K562 (cell line): ENCODE data around the gene ST6GAL1. TPM values are rescaled to one million over a fixed set of nuclear protein-coding genes. Genes with fewer than 3 reads are reported as not detected.

ENCODE experiments used
- CBFA2T2 ChIP-seq: fragments of 450-650 bp; conservative IDR thresholded peaks from 2 replicates; pipeline ENCODE4 v1.6.1; 2017; ENCODE audit warnings: mild to moderate bottlenecking
- HDAC1 ChIP-seq, 2 experiments: fragments of 450-650 bp; IDR thresholded peaks; 2 replicates each; pipeline ENCODE4 v1.6.1; 2016 to 2017; ENCODE audit warnings: inconsistent platforms in 1 of 2, mild to moderate bottlenecking in 1 of 2, moderate library complexity in 1 of 2
- RBBP5 ChIP-seq: fragments of 200-600 bp; sonication (generic); IDR thresholded peaks from 2 replicates; pipeline ENCODE4 v1.6.1; 2012; ENCODE audit warnings: borderline replicate concordance, mild to moderate bottlenecking, low read length, control low read depth, inconsistent platforms; ENCODE audit not compliant: insufficient read depth, poor library complexity, severe bottlenecking
- UBTF ChIP-seq, 2 experiments: IDR thresholded peaks; 2 replicates each; pipeline ENCODE4 v1.6.1; 2012; ENCODE audit warnings: improper control_type of control experiment in 2 of 2, low read depth in 2 of 2, low read length in 2 of 2, borderline replicate concordance in 1 of 2
- polyA plus RNA-seq, 8 experiments: library from polyadenylated mRNA; depleted of rRNA in 4 of 8; stranded (reverse) in 5 of 8; unstranded in 3 of 8; fragments of >200 nt; fragmentation: Nextera tagmentation in 2 of 8; fragmentation: Illumina TruSeq in 1 of 8; extraction: Ambion mirVana in 2 of 8; extraction: Trizol in 1 of 8; gene quantifications; 2 replicates each; pipeline versions ENCODE4 v1.2.1 to v1.2.3, GENCODE V29; 2011 to 2014; ENCODE audit warnings: inconsistent platforms in 1 of 8, missing spikeins in 1 of 8
- total RNA-seq, 7 experiments: library from RNA; depleted of rRNA in 6 of 7; stranded (reverse); fragments of >200 nt in 6 of 7; fragmentation: Illumina TruSeq in 2 of 7; extraction: Trizol in 2 of 7; gene quantifications; 2 replicates each; pipeline versions ENCODE4 v1.2.1 to v1.2.3, GENCODE V29; 2011 to 2021; ENCODE audit warnings: low replicate concordance in 1 of 7
- TF ChIP-seq, protein P1 (sequence below): fragments of 450-650 bp; IDR thresholded peaks from 2 replicates; pipeline ENCODE4 v1.6.1; 2016; ENCODE audit warnings: borderline replicate concordance
- TF ChIP-seq, protein P2 (sequence below), 2 experiments: fragments of 450-650 bp; IDR thresholded peaks; 2 replicates each; pipeline ENCODE4 v1.6.1; 2018; ENCODE audit warnings: mild to moderate bottlenecking in 2 of 2, low read depth in 1 of 2; ENCODE audit not compliant: partially characterized antibody in 2 of 2
- TF ChIP-seq, protein P3 (sequence below): fragments of 200-800 bp; sonication (Bioruptor generic); IDR thresholded peaks from 2 replicates; pipeline ENCODE4 v1.6.1; 2016; ENCODE audit warnings: missing genetic modification characterization, missing compliant biosample characterization
- TF ChIP-seq, protein P4 (sequence below): sonication (generic); formaldehyde crosslinking; IDR thresholded peaks from 2 replicates; pipeline ENCODE4 v1.4.0; 2020; ENCODE audit warnings: mild to moderate bottlenecking, missing genetic modification reagents

Gene ST6GAL1
- total and polyA plus RNA-seq, 9 of the 15 experiments (the other 6 are each of a cell fraction or from before 2014, with no cell fraction given) = 31.9 to 145 (median 71.0) TPM

GRCh38 chr3:186931532-186932280 lies 1.4 kb downstream of the ST6GAL1 start (continued):
- TF ChIP-seq, protein P1, sequence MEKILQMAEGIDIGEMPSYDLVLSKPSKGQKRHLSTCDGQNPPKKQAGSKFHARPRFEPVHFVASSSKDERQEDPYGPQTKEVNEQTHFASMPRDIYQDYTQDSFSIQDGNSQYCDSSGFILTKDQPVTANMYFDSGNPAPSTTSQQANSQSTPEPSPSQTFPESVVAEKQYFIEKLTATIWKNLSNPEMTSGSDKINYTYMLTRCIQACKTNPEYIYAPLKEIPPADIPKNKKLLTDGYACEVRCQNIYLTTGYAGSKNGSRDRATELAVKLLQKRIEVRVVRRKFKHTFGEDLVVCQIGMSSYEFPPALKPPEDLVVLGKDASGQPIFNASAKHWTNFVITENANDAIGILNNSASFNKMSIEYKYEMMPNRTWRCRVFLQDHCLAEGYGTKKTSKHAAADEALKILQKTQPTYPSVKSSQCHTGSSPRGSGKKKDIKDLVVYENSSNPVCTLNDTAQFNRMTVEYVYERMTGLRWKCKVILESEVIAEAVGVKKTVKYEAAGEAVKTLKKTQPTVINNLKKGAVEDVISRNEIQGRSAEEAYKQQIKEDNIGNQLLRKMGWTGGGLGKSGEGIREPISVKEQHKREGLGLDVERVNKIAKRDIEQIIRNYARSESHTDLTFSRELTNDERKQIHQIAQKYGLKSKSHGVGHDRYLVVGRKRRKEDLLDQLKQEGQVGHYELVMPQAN = no peak
- TF ChIP-seq HDAC1 (IDR thresholded peaks at IDR 0.05) (peak in 1 of 2 experiments; percentile 33; a peak in 1 of 4 replicates), UBTF (IDR thresholded peaks at IDR 0.05; ENCODE audit: borderline replicate concordance in 1 of 2, low read depth in 2 of 2, low read length in 2 of 2) (peak in 1 of 2 experiments; percentile 73; a peak in 2 of 4 replicates), CBFA2T2 (0 out of 2 replicates have a peak, but pooled peaks have one; percentile 15), RBBP5 (peak; percentile 63)
- TF ChIP-seq, protein P2, sequence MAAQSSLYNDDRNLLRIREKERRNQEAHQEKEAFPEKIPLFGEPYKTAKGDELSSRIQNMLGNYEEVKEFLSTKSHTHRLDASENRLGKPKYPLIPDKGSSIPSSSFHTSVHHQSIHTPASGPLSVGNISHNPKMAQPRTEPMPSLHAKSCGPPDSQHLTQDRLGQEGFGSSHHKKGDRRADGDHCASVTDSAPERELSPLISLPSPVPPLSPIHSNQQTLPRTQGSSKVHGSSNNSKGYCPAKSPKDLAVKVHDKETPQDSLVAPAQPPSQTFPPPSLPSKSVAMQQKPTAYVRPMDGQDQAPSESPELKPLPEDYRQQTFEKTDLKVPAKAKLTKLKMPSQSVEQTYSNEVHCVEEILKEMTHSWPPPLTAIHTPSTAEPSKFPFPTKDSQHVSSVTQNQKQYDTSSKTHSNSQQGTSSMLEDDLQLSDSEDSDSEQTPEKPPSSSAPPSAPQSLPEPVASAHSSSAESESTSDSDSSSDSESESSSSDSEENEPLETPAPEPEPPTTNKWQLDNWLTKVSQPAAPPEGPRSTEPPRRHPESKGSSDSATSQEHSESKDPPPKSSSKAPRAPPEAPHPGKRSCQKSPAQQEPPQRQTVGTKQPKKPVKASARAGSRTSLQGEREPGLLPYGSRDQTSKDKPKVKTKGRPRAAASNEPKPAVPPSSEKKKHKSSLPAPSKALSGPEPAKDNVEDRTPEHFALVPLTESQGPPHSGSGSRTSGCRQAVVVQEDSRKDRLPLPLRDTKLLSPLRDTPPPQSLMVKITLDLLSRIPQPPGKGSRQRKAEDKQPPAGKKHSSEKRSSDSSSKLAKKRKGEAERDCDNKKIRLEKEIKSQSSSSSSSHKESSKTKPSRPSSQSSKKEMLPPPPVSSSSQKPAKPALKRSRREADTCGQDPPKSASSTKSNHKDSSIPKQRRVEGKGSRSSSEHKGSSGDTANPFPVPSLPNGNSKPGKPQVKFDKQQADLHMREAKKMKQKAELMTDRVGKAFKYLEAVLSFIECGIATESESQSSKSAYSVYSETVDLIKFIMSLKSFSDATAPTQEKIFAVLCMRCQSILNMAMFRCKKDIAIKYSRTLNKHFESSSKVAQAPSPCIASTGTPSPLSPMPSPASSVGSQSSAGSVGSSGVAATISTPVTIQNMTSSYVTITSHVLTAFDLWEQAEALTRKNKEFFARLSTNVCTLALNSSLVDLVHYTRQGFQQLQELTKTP (IDR thresholded peaks at IDR 0.05; ENCODE audit: low read depth in 1 of 2, partially characterized antibody in 2 of 2) = peak in 1 of 2 experiments; percentile 60
- TF ChIP-seq, protein P3, sequence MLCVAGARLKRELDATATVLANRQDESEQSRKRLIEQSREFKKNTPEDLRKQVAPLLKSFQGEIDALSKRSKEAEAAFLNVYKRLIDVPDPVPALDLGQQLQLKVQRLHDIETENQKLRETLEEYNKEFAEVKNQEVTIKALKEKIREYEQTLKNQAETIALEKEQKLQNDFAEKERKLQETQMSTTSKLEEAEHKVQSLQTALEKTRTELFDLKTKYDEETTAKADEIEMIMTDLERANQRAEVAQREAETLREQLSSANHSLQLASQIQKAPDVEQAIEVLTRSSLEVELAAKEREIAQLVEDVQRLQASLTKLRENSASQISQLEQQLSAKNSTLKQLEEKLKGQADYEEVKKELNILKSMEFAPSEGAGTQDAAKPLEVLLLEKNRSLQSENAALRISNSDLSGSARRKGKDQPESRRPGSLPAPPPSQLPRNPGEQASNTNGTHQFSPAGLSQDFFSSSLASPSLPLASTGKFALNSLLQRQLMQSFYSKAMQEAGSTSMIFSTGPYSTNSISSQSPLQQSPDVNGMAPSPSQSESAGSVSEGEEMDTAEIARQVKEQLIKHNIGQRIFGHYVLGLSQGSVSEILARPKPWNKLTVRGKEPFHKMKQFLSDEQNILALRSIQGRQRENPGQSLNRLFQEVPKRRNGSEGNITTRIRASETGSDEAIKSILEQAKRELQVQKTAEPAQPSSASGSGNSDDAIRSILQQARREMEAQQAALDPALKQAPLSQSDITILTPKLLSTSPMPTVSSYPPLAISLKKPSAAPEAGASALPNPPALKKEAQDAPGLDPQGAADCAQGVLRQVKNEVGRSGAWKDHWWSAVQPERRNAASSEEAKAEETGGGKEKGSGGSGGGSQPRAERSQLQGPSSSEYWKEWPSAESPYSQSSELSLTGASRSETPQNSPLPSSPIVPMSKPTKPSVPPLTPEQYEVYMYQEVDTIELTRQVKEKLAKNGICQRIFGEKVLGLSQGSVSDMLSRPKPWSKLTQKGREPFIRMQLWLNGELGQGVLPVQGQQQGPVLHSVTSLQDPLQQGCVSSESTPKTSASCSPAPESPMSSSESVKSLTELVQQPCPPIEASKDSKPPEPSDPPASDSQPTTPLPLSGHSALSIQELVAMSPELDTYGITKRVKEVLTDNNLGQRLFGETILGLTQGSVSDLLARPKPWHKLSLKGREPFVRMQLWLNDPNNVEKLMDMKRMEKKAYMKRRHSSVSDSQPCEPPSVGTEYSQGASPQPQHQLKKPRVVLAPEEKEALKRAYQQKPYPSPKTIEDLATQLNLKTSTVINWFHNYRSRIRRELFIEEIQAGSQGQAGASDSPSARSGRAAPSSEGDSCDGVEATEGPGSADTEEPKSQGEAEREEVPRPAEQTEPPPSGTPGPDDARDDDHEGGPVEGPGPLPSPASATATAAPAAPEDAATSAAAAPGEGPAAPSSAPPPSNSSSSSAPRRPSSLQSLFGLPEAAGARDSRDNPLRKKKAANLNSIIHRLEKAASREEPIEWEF (CRISPR knock-in tag) = no peak
- TF ChIP-seq, protein P4, sequence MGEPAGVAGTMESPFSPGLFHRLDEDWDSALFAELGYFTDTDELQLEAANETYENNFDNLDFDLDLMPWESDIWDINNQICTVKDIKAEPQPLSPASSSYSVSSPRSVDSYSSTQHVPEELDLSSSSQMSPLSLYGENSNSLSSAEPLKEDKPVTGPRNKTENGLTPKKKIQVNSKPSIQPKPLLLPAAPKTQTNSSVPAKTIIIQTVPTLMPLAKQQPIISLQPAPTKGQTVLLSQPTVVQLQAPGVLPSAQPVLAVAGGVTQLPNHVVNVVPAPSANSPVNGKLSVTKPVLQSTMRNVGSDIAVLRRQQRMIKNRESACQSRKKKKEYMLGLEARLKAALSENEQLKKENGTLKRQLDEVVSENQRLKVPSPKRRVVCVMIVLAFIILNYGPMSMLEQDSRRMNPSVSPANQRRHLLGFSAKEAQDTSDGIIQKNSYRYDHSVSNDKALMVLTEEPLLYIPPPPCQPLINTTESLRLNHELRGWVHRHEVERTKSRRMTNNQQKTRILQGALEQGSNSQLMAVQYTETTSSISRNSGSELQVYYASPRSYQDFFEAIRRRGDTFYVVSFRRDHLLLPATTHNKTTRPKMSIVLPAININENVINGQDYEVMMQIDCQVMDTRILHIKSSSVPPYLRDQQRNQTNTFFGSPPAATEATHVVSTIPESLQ (CRISPR knock-in tag) = no peak
